IMR-90 (cell line): ENCODE measurements around the gene SNX2. TPM values are rescaled to one million over a fixed set of nuclear protein-coding genes. Genes with fewer than 3 reads are reported as not detected.

Experiments used
- ATAC-seq: fragments of 200-7000 bp; cut with Tn5 transposase; 2 replicates; pipeline ENCODE4 v1.9.1; 2020; ENCODE audit warnings: low read depth, mild to moderate bottlenecking, moderate library complexity
- BruUV-seq: library from RNA; stranded (reverse); fragments of 400-500 nt; replicated peaks from 2 replicates; lab custom pipeline; 2021; lab: Mats Ljungman, UMichigan
- CTCF ChIA-PET: fragments of 300-600 bp; formaldehyde crosslinking; extraction: SDS; loops from one replicate; lab custom pipeline; 2021; ENCODE audit warnings: antibody characterized with exemption; lab: Yijun Ruan, JAX
- POLR2A ChIA-PET: fragments of 300-600 bp; sonication (Branson Sonifier 250); formaldehyde crosslinking; loops from one replicate; lab custom pipeline; 2022; ENCODE audit warnings: antibody characterized with exemption; ENCODE audit not compliant: unreplicated experiment; lab: Charles Lee
- DNase-seq: peaks from one replicate; pipeline ENCODE4 v3.0.0; 2013
- H2AFZ ChIP-seq: replicated peaks from 2 replicates; pipeline ENCODE3; 2013; ENCODE audit warnings: low read length, mild to moderate bottlenecking; ENCODE audit not compliant: poor library complexity
- H2AK5ac ChIP-seq: 2 replicates; pipeline ENCODE4 v1.6.1; 2013; ENCODE audit warnings: low read depth, low read length, inconsistent platforms
- H2AK9ac ChIP-seq: replicated peaks from 2 replicates; pipeline ENCODE3; 2013; ENCODE audit warnings: mild to moderate bottlenecking, low read depth, low read length, moderate library complexity; ENCODE audit not compliant: poor library complexity
- H2BK120ac ChIP-seq: 2 replicates; pipeline ENCODE4 v1.6.1; 2013; ENCODE audit warnings: low read depth, low read length, inconsistent platforms
- H2BK15ac ChIP-seq: 3 replicates; pipeline ENCODE4 v1.6.1; 2013; ENCODE audit warnings: low read depth, low read length, inconsistent platforms
- H2BK20ac ChIP-seq: 2 replicates; pipeline ENCODE4 v1.6.1; 2013; ENCODE audit warnings: low read depth, mild to moderate bottlenecking, inconsistent platforms, low read length, moderate library complexity
- H2BK5ac ChIP-seq: 2 replicates; pipeline ENCODE4 v1.6.1; 2013; ENCODE audit warnings: mild to moderate bottlenecking, low read depth, low read length, inconsistent platforms; ENCODE audit not compliant: poor library complexity, severe bottlenecking
- H3K14ac ChIP-seq: replicated peaks from 2 replicates; pipeline ENCODE4 v1.6.1; 2013; ENCODE audit warnings: low read depth, low read length, inconsistent platforms
- H3K18ac ChIP-seq: 2 replicates; pipeline ENCODE4 v1.6.1; 2013; ENCODE audit warnings: low read depth, low read length, control low read depth
- H3K23ac ChIP-seq: 2 replicates; pipeline ENCODE4 v1.6.1; 2013; ENCODE audit warnings: low read depth, low read length, inconsistent platforms
- H3K27ac ChIP-seq: 2 replicates; pipeline ENCODE4 v1.5.1; 2013; ENCODE audit warnings: mild to moderate bottlenecking, control low read depth, low read length; ENCODE audit not compliant: insufficient read depth
- H3K27me3 ChIP-seq: 2 replicates; pipeline ENCODE4 v1.6.1; 2013; ENCODE audit warnings: low read length; ENCODE audit not compliant: control insufficient read depth, insufficient read depth
- H3K36me3 ChIP-seq: 2 replicates; pipeline ENCODE4 v1.6.1; 2013; ENCODE audit warnings: low read length, mixed read lengths; ENCODE audit not compliant: control insufficient read depth, insufficient read depth
- H3K4ac ChIP-seq: 2 replicates; pipeline ENCODE4 v1.6.1; 2013; ENCODE audit warnings: low read depth, low read length, inconsistent platforms
- H3K4me1 ChIP-seq: 2 replicates; pipeline ENCODE4 v1.6.1; 2013; ENCODE audit warnings: low read length, mixed read lengths; ENCODE audit not compliant: control insufficient read depth, insufficient read depth
- H3K4me2 ChIP-seq: 2 replicates; pipeline ENCODE4 v1.6.1; 2013; ENCODE audit warnings: low read depth, mild to moderate bottlenecking, control low read depth, low read length, moderate library complexity
- H3K4me3 ChIP-seq: 2 replicates; pipeline ENCODE4 v1.5.1; 2013; ENCODE audit warnings: low read depth, mild to moderate bottlenecking, control low read depth, low read length, moderate library complexity; ENCODE audit not compliant: insufficient read depth
- H3K56ac ChIP-seq: 2 replicates; pipeline ENCODE4 v1.6.1; 2013; ENCODE audit warnings: low read length, inconsistent platforms; ENCODE audit not compliant: insufficient read depth; ENCODE audit errors: extremely low read depth
- H3K79me1 ChIP-seq, 2 experiments: 2 replicates each; pipeline ENCODE4 v1.6.1; 2013; ENCODE audit warnings: low read length in 2 of 2, inconsistent platforms in 1 of 2, low read depth in 1 of 2
- H3K9ac ChIP-seq: 2 replicates; pipeline ENCODE4 v1.6.1; 2013; ENCODE audit warnings: low read depth, low read length, control low read depth
- H3K9me1 ChIP-seq: 2 replicates; pipeline ENCODE4 v1.6.1; 2013; ENCODE audit warnings: low read length, inconsistent platforms; ENCODE audit not compliant: insufficient read depth
- H3K9me3 ChIP-seq: 2 replicates; pipeline ENCODE4 v1.6.1; 2013; ENCODE audit warnings: low read length; ENCODE audit not compliant: control insufficient read depth, insufficient read depth
- H4K20me1 ChIP-seq: 2 replicates; pipeline ENCODE4 v1.6.1; 2013; ENCODE audit warnings: low read length, inconsistent platforms; ENCODE audit not compliant: insufficient read depth
- H4K5ac ChIP-seq: 2 replicates; pipeline ENCODE4 v1.6.1; 2013; ENCODE audit warnings: mild to moderate bottlenecking, low read depth, low read length, control low read depth
- H4K8ac ChIP-seq, 2 experiments: 2 replicates each; pipeline ENCODE4 v1.6.1; 2013; ENCODE audit warnings: low read depth in 2 of 2, low read length in 2 of 2, control low read depth in 1 of 2, inconsistent platforms in 1 of 2
- H4K91ac ChIP-seq: 2 replicates; pipeline ENCODE4 v1.6.1; 2013; ENCODE audit warnings: low read depth, low read length, inconsistent platforms; ENCODE audit not compliant: insufficient read depth
- BHLHE40 ChIP-seq: fragments of 150-350 bp; IDR thresholded peaks from 2 replicates; pipeline ENCODE4 v1.6.1; 2016; ENCODE audit warnings: mild to moderate bottlenecking, low read depth, low read length
- CEBPB ChIP-seq: IDR thresholded peaks from 2 replicates; pipeline ENCODE4 v1.6.1; 2012; ENCODE audit warnings: low read depth, low read length, improper control_type of control experiment
- CHD1 ChIP-seq: IDR thresholded peaks from 2 replicates; pipeline ENCODE4 v1.6.1; 2012; ENCODE audit warnings: low read depth, low read length, improper control_type of control experiment
- FOS ChIP-seq: fragments of 150-350 bp; IDR thresholded peaks from 2 replicates; pipeline ENCODE4 v1.6.1; 2016; ENCODE audit warnings: low read depth, low read length
- MAFK ChIP-seq: IDR thresholded peaks from 2 replicates; pipeline ENCODE4 v1.6.1; 2012; ENCODE audit warnings: low read depth, low read length, improper control_type of control experiment
- MAZ ChIP-seq: IDR thresholded peaks from 2 replicates; pipeline ENCODE4 v1.6.1; 2012; ENCODE audit warnings: low read depth, mild to moderate bottlenecking, low read length, improper control_type of control experiment, moderate library complexity, borderline replicate concordance
- MXI1 ChIP-seq: IDR thresholded peaks from 2 replicates; pipeline ENCODE4 v1.6.1; 2012; ENCODE audit warnings: low read depth, mild to moderate bottlenecking, low read length, moderate library complexity, borderline replicate concordance
- NFE2L2 ChIP-seq: fragments of 150-350 bp; IDR thresholded peaks from 2 replicates; pipeline ENCODE4 v1.6.1; 2016; ENCODE audit warnings: low read depth, mild to moderate bottlenecking, low read length
- POLR2A ChIP-seq: IDR thresholded peaks from 2 replicates; pipeline ENCODE4 v1.6.1; 2012; ENCODE audit warnings: mild to moderate bottlenecking, low read depth, low read length
- RAD21 ChIP-seq: IDR thresholded peaks from 2 replicates; pipeline ENCODE4 v1.6.1; 2012; ENCODE audit warnings: low read length, improper control_type of control experiment
- RCOR1 ChIP-seq: IDR thresholded peaks from 2 replicates; pipeline ENCODE4 v1.6.1; 2012; ENCODE audit warnings: mild to moderate bottlenecking, low read length, improper control_type of control experiment; ENCODE audit not compliant: insufficient replicate concordance
- RFX5 ChIP-seq: IDR thresholded peaks from 2 replicates; pipeline ENCODE4 v1.8.0; 2012; ENCODE audit warnings: low read depth, mild to moderate bottlenecking, low read length, moderate library complexity
- SMC3 ChIP-seq: fragments of 150-350 bp; IDR thresholded peaks from 2 replicates; pipeline ENCODE4 v1.6.1; 2016; ENCODE audit warnings: low read depth, mild to moderate bottlenecking, antibody characterized with exemption, low read length, moderate library complexity
- WGBS, 2 experiments: methylation state at CpG; one replicate each; pipeline versions ENCODE4 v1.1.5 to v1.1.7; 2013; ENCODE audit warnings: missing lambda C conversion rate in 2 of 2; ENCODE audit not compliant: insufficient read length in 1 of 2; ENCODE audit errors: extremely low coverage in 2 of 2; 5-methylcytosine and 5-hydroxymethylcytosine counted together
- dilution Hi-C: fragments of 300-500 bp; cut with HindIII; formaldehyde crosslinking; loops from one replicate; pipeline ENCODE4 v1.14.3; 2018; ENCODE audit warnings: low sequenced_read_pairs; ENCODE audit not compliant: unreplicated experiment
- in situ Hi-C: fragments of 300-500 bp; cut with MboI; formaldehyde crosslinking; loops from 3 replicates; pipeline ENCODE4 v1.14.3; 2019; ENCODE audit warnings: low sequenced_read_pairs, inconsistent platforms, mixed read lengths
- intact Hi-C: fragments of 100-400 bp; cut with micrococcal nuclease; formaldehyde crosslinking; loops from 2 replicates; pipeline ENCODE4 v1.10.0; 2022
- polyA plus RNA-seq, 3 experiments: library from polyadenylated mRNA; depleted of rRNA; stranded (reverse); fragments of >200 nt; gene quantifications; 2 replicates each; pipeline ENCODE4 v1.2.3, GENCODE V29; 2012; ENCODE audit warnings: low replicate concordance in 1 of 3
- total RNA-seq: library from RNA; depleted of rRNA; stranded (reverse); fragments of >200 nt; gene quantifications from 2 replicates; pipeline ENCODE4 v1.2.3, GENCODE V29; 2012
- TF ChIP-seq, protein P1 (sequence below): fragments of 150-350 bp; IDR thresholded peaks from 2 replicates; pipeline ENCODE4 v1.6.1; 2017; ENCODE audit warnings: mild to moderate bottlenecking, antibody characterized with exemption, low read length, low read depth
- TF ChIP-seq, protein P2 (sequence below): conservative IDR thresholded peaks from 2 replicates; pipeline ENCODE4 v1.5.1; 2012; ENCODE audit warnings: mild to moderate bottlenecking, low read depth, low read length, improper control_type of control experiment
- TF ChIP-seq, protein P3 (sequence below): fragments of 150-350 bp; IDR thresholded peaks from 2 replicates; pipeline ENCODE4 v1.6.1; 2016; ENCODE audit warnings: low read depth, mild to moderate bottlenecking, low read length, moderate library complexity, borderline replicate concordance

The SNX2 gene
- total and polyA plus RNA-seq, 2 of the 4 experiments (the other 2 are of a cell fraction), result 26.3 to 52.9 TPM

DNA sequence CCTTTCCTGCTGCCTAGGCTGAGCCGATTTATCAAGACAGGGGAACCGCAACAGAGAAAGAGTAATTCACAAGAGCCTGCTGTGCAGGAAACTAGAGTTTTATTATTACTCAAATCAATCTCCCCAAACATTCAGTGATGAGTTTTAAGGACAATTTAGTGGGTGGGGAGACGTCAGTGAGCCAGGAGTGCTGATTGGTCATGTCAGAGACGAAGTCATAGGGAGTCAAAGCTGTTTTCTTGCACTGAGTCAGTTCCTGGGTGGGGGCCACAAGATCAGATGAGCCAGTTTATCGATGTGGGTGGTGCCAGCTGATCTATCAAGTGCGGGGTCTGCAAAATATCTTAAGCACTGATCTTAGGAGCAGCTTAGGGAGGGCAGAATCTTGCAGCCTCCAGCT lies 89.5 kb downstream of the SNX2 start:
- Histone ChIP-seq H3K56ac (no peak overlapping the region), H4K20me1 (no peaks in the 10 kb centered on the region), H3K9me3 (no peaks in the 10 kb centered on the region), H3K4ac (no peak overlapping the region), H4K5ac (no peak overlapping the region), H4K8ac (no peak overlapping the region), H3K27ac (no peak overlapping the region), H3K14ac (no peak overlapping the region), H2AFZ (no peak overlapping the region), H2BK20ac (no peak overlapping the region), H2BK5ac (no peak overlapping the region), H3K36me3 (peaks cover 8% of the 10 kb centered on the region), H3K4me2 (no peak overlapping the region), H3K4me3 (no peak overlapping the region), H2BK15ac (no peak overlapping the region), H3K27me3 (no peaks in the 10 kb centered on the region), H3K9me1 (no peaks in the 10 kb centered on the region), H4K91ac (no peak overlapping the region), H3K4me1 (no peaks in the 10 kb centered on the region), H3K18ac (no peak overlapping the region), H2AK5ac (no peak overlapping the region), H2BK120ac (no peak overlapping the region), H3K79me1 (peaks cover 17 to 33% of the 10 kb centered on the region in 2 experiments), H3K23ac (no peak overlapping the region), H2AK9ac (no peak overlapping the region), H3K9ac (no peak overlapping the region)
- TF ChIP-seq CHD1, result no peak
- TF ChIP-seq RAD21, result no peak
- TF ChIP-seq POLR2A, result no peak
- TF ChIP-seq, protein P1, sequence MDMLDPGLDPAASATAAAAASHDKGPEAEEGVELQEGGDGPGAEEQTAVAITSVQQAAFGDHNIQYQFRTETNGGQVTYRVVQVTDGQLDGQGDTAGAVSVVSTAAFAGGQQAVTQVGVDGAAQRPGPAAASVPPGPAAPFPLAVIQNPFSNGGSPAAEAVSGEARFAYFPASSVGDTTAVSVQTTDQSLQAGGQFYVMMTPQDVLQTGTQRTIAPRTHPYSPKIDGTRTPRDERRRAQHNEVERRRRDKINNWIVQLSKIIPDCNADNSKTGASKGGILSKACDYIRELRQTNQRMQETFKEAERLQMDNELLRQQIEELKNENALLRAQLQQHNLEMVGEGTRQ, result no peak
- no peak for TF ChIP-seq RCOR1
- TF ChIP-seq CEBPB, result no peak
- TF ChIP-seq, protein P2, sequence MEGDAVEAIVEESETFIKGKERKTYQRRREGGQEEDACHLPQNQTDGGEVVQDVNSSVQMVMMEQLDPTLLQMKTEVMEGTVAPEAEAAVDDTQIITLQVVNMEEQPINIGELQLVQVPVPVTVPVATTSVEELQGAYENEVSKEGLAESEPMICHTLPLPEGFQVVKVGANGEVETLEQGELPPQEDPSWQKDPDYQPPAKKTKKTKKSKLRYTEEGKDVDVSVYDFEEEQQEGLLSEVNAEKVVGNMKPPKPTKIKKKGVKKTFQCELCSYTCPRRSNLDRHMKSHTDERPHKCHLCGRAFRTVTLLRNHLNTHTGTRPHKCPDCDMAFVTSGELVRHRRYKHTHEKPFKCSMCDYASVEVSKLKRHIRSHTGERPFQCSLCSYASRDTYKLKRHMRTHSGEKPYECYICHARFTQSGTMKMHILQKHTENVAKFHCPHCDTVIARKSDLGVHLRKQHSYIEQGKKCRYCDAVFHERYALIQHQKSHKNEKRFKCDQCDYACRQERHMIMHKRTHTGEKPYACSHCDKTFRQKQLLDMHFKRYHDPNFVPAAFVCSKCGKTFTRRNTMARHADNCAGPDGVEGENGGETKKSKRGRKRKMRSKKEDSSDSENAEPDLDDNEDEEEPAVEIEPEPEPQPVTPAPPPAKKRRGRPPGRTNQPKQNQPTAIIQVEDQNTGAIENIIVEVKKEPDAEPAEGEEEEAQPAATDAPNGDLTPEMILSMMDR, result no peak
- TF ChIP-seq SMC3, result no peak
- no peak for TF ChIP-seq MAZ
- no peak for TF ChIP-seq RFX5
- TF ChIP-seq FOS, result no peak
- no peak for TF ChIP-seq NFE2L2
- TF ChIP-seq, protein P3, sequence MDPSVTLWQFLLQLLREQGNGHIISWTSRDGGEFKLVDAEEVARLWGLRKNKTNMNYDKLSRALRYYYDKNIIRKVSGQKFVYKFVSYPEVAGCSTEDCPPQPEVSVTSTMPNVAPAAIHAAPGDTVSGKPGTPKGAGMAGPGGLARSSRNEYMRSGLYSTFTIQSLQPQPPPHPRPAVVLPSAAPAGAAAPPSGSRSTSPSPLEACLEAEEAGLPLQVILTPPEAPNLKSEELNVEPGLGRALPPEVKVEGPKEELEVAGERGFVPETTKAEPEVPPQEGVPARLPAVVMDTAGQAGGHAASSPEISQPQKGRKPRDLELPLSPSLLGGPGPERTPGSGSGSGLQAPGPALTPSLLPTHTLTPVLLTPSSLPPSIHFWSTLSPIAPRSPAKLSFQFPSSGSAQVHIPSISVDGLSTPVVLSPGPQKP, result no peak
- no peak for TF ChIP-seq MAFK
- no peak for TF ChIP-seq MXI1
- no peak for TF ChIP-seq BHLHE40
- in situ Hi-C loops, result no loop called here
- BruUV-seq, result no TSS peak
- ChIA-PET CTCF (no interaction called here), POLR2A (no interaction called here)
- intact Hi-C loops, result no loop called here
- DNase-seq, result no peak
- dilution Hi-C loops, result no loop called here
- no peak for ATAC-seq
- WGBS, 2 experiments, result 90% methylated on average over 2 of the region's 6 CpGs; no CpG with 5 or more reads in 1 of the 2 experiments
